Astrocyte (in vitro differentiated cells and primary cell): ENCODE data around the gene OVCA2.

Experiments used
- CTCF ChIP-seq: IDR thresholded peaks from 2 replicates; pipeline ENCODE4 v1.5.1; 2011; ENCODE audit warnings: low read depth, mild to moderate bottlenecking, inconsistent platforms, low read length, moderate library complexity; ENCODE audit not compliant: insufficient read depth
- EZH2 ChIP-seq: IDR thresholded peaks from 2 replicates; pipeline ENCODE4 v1.6.1; 2012; ENCODE audit warnings: mild to moderate bottlenecking, low read length, inconsistent platforms; ENCODE audit not compliant: insufficient read depth

DNA sequence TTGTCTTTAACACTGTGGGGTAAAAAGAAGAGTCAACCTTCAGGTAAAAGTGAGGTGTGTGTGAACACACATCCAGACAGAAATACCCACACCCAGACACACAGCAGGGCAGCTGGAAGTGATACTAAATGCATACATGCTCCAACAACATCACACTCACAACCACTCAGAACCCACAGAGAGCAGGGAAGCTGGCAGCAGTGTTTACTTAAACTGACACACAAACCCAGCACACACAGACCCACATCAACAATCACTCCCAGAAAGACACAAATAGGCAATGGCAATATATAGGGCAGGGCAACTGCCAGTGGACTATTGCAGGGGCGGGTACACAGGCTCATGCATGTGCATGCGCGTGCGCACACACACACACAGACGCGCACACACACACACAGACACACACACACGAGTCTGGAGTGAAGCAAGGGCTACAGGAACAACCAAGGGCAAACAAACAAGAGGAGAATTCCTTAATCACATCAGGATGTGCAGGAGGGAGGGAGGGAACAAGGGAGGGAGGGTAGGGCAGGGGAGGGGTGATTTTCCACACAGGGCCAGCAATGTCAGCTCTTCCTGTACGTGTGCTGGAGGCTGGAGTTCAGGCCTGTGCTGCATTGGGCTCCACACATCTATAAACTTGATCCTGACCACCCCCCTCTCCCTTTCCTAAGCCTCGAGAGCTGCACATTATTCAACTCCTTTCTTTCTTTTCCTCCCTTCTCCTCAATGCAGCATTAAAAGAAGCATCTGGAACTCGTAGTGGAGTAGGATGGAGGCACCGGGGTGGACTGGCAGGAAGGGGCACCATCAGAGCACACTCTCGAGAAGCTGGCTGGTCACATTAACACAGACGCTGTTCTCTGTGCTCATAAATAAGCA lies 43.2 kb downstream of the OVCA2 start:
- TF ChIP-seq CTCF (no peak), EZH2 (no peak)
